HUES64 (cell line): ENCODE results near the gene CTXN1.

Source experiments
- H3K27ac ChIP-seq: 2 replicates; pipeline ENCODE4 v1.7.0; 2013; ENCODE audit warnings: low read depth, low read length, inconsistent platforms
- H3K27me3 ChIP-seq: 2 replicates; pipeline ENCODE4 v1.6.1; 2013; ENCODE audit warnings: mild to moderate bottlenecking, low read length; ENCODE audit not compliant: insufficient read depth
- H3K36me3 ChIP-seq: 2 replicates; pipeline ENCODE4 v1.6.1; 2013; ENCODE audit warnings: mild to moderate bottlenecking, low read length; ENCODE audit not compliant: insufficient read depth
- H3K4me1 ChIP-seq: 2 replicates; pipeline ENCODE4 v1.6.1; 2013; ENCODE audit warnings: mild to moderate bottlenecking, low read length, moderate library complexity; ENCODE audit not compliant: insufficient read depth
- H3K4me3 ChIP-seq: 2 replicates; pipeline ENCODE4 v1.5.1; 2013; ENCODE audit warnings: mild to moderate bottlenecking, low read length, moderate library complexity
- H3K9ac ChIP-seq: 2 replicates; pipeline ENCODE4 v1.6.1; 2013; ENCODE audit warnings: mild to moderate bottlenecking, low read depth, low read length
- H3K9me3 ChIP-seq: 2 replicates; pipeline ENCODE4 v1.6.1; 2013; ENCODE audit warnings: low read depth, low read length; ENCODE audit not compliant: insufficient read depth
- WGBS: fragments of 150-250, 120-280 bp; methylation state at CpG from one replicate; pipeline ENCODE4 v1.1.7; 2013; ENCODE audit warnings: missing lambda C conversion rate; 5-methylcytosine and 5-hydroxymethylcytosine counted together

CTXN1 gene

GRCh38 chr19:7911508-7912143 lies 14.3 kb downstream of the CTXN1 start:
- H3K4me1 ChIP-seq = no peaks in the 10 kb centered on the region
- no peak overlapping the region for H3K4me3 ChIP-seq
- peaks cover 23% of the 10 kb centered on the region for H3K27me3 ChIP-seq
- H3K9ac ChIP-seq = no peak overlapping the region
- H3K36me3 ChIP-seq = peaks cover 29% of the 10 kb centered on the region
- H3K27ac ChIP-seq = no peak overlapping the region
- 93% methylated on average over 18 of the region's 18 CpGs for WGBS
- no peaks in the 10 kb centered on the region for H3K9me3 ChIP-seq

- Histone ChIP-seq H3K9me3 (no peaks in the 10 kb centered on the region), H3K4me3 (no peak overlapping the region), H3K27me3 (peaks cover 12% of the 10 kb centered on the region), H3K4me1 (no peaks in the 10 kb centered on the region), H3K9ac (no peak overlapping the region), H3K36me3 (peaks cover 35% of the 10 kb centered on the region), H3K27ac (no peak overlapping the region)
- 96% methylated on average over 54 of the region's 54 CpGs for WGBS
These were observed 15.4 kb downstream of the CTXN1 start for GRCh38 chr19:7910321-7911161.

- WGBS = 97% methylated on average over 21 of the region's 21 CpGs
- peaks cover 3% of the 10 kb centered on the region for H3K27me3 ChIP-seq
- no peak overlapping the region for H3K9ac ChIP-seq
- H3K27ac ChIP-seq = no peak overlapping the region
- no peak overlapping the region for H3K4me3 ChIP-seq
- no peaks in the 10 kb centered on the region for H3K9me3 ChIP-seq
- peaks cover 35% of the 10 kb centered on the region for H3K36me3 ChIP-seq
- no peaks in the 10 kb centered on the region for H3K4me1 ChIP-seq
These were observed 16.4 kb downstream of the CTXN1 start for GRCh38 chr19:7909471-7910067.

- H3K4me1 ChIP-seq = no peaks in the 10 kb centered on the region
- no peak overlapping the region for H3K4me3 ChIP-seq
- peaks cover 35% of the 10 kb centered on the region for H3K36me3 ChIP-seq
- H3K27me3 ChIP-seq = no peaks in the 10 kb centered on the region
- no peak overlapping the region for H3K9ac ChIP-seq
- H3K27ac ChIP-seq = no peak overlapping the region
- WGBS = 89% methylated on average over 19 of the region's 19 CpGs
- no peaks in the 10 kb centered on the region for H3K9me3 ChIP-seq
These were observed 17.0 kb downstream of the CTXN1 start for GRCh38 chr19:7908742-7909461.

- no peak overlapping the region for H3K27ac ChIP-seq
- peaks cover 35% of the 10 kb centered on the region for H3K36me3 ChIP-seq
- no peaks in the 10 kb centered on the region for H3K9me3 ChIP-seq
- no peak overlapping the region for H3K9ac ChIP-seq
- 88% methylated on average over 14 of the region's 14 CpGs for WGBS
- no peak overlapping the region for H3K4me3 ChIP-seq
- no peaks in the 10 kb centered on the region for H3K27me3 ChIP-seq
- no peaks in the 10 kb centered on the region for H3K4me1 ChIP-seq
These were observed 17.7 kb downstream of the CTXN1 start for GRCh38 chr19:7908078-7908699.

GRCh38 chr19:7907544-7907943 lies 18.4 kb downstream of the CTXN1 start:
- no peaks in the 10 kb centered on the region for H3K9me3 ChIP-seq
- 95% methylated on average over 11 of the region's 11 CpGs for WGBS
- peaks cover 32% of the 10 kb centered on the region for H3K36me3 ChIP-seq
- no peaks in the 10 kb centered on the region for H3K27me3 ChIP-seq
- peaks cover 3% of the 10 kb centered on the region; the same call in 1 of the 2 replicates for H3K4me1 ChIP-seq
- H3K4me3 ChIP-seq = no peak overlapping the region
- no peak overlapping the region for H3K9ac ChIP-seq
- no peak overlapping the region for H3K27ac ChIP-seq

GRCh38 chr19:7907122-7907521 lies 18.8 kb downstream of the CTXN1 start:
- H3K4me1 ChIP-seq = peaks cover 4% of the 10 kb centered on the region; the same call in 1 of the 2 replicates
- H3K9ac ChIP-seq = no peak overlapping the region
- 97% methylated on average over 19 of the region's 19 CpGs for WGBS
- H3K36me3 ChIP-seq = peaks cover 29% of the 10 kb centered on the region
- H3K27ac ChIP-seq = no peak overlapping the region
- H3K9me3 ChIP-seq = no peaks in the 10 kb centered on the region
- no peak overlapping the region for H3K4me3 ChIP-seq
- H3K27me3 ChIP-seq = no peaks in the 10 kb centered on the region

GRCh38 chr19:7905859-7906258 lies 20.1 kb downstream of the CTXN1 start:
- no peak overlapping the region for H3K4me3 ChIP-seq
- H3K4me1 ChIP-seq = peaks cover 4% of the 10 kb centered on the region; the same call in 1 of the 2 replicates
- WGBS = 90% methylated on average over 10 of the region's 10 CpGs
- no peak overlapping the region for H3K27ac ChIP-seq
- peaks cover 18% of the 10 kb centered on the region for H3K36me3 ChIP-seq
- no peak overlapping the region for H3K9ac ChIP-seq
- no peaks in the 10 kb centered on the region for H3K9me3 ChIP-seq
- H3K27me3 ChIP-seq = no peaks in the 10 kb centered on the region

- Histone ChIP-seq H3K4me3 (no peak overlapping the region), H3K9ac (no peak overlapping the region), H3K9me3 (no peaks in the 10 kb centered on the region), H3K27me3 (no peaks in the 10 kb centered on the region), H3K4me1 (peaks cover 4% of the 10 kb centered on the region; the same call in 1 of the 2 replicates), H3K36me3 (peaks cover 12% of the 10 kb centered on the region), H3K27ac (no peak overlapping the region)
- 81% methylated on average over 10 of the region's 10 CpGs for whole genome bisulfite sequencing
These were observed 20.7 kb downstream of the CTXN1 start for GRCh38 chr19:7905268-7905667.

- no peaks in the 10 kb centered on the region for H3K27me3 ChIP-seq
- H3K36me3 ChIP-seq = peaks cover 6% of the 10 kb centered on the region; the same call in 1 of the 2 replicates
- 12% methylated on average over 65 of the region's 68 CpGs for WGBS
- peak overlapping the region; percentile 87; the same call in 1 of the 2 replicates for H3K27ac ChIP-seq
- H3K9me3 ChIP-seq = no peaks in the 10 kb centered on the region
- H3K4me3 ChIP-seq = peak overlapping the region; percentile 92
- peaks cover 4% of the 10 kb centered on the region; the same call in 1 of the 2 replicates for H3K4me1 ChIP-seq
- peak overlapping the region; percentile 74 for H3K9ac ChIP-seq
These were observed 21.6 kb downstream of the CTXN1 start for GRCh38 chr19:7904074-7905020.
